Lung microvascular endothelial cell (primary cell): Measurements from ENCODE around the gene MGAT5. TPM values are rescaled to one million over a fixed set of nuclear protein-coding genes. Genes with fewer than 3 reads are reported as not detected.
A peak's percentile ranks its signal among the peaks of the same experiment; 100 is the strongest.

Experiments
- DNase-seq, 2 donors: peaks; one replicate each; pipeline versions ENCODE4 v3.0.0 to v3.0.0-alpha.2; 2010; ENCODE audit warnings: low read depth in 2 of 2
- total RNA-seq: library from RNA; depleted of rRNA; stranded (reverse); fragments of >200 nt; gene quantifications from 2 replicates; pipeline ENCODE4 v1.2.1, GENCODE V29; 2014

The MGAT5 gene
- total RNA-seq, 1 donor from 2014 or later: 158 TPM

GRCh38 chr2:134276381-134277172 lies 22.7 kb downstream of the MGAT5 start:
- peak in 1 of 2 donors; percentile 53 for DNase-seq

DNA sequence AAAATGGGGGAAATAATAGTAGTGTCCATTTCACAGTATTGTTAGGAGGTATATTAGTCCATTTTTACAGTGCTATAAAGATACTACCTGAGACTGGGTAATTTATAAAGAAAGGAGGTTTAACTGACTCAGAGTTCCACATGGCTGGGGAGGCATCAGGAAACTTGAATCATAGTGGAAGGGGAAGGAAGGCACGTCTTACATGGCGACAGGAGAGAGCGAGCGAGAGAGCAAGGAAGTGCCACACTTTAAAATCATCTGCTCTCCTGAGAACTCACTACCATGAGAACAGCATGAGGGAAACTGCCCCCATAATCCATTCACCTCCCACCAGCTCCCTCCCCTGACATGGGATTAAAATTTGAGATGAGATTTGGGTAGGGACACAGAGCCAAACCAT lies 23.4 kb downstream of the MGAT5 start:
- DNase-seq: peak in 1 of 2 donors; percentile 51

GRCh38 chr2:134278553-134278952 lies 24.7 kb downstream of the MGAT5 start:
- DNase-seq: no peak

DNA sequence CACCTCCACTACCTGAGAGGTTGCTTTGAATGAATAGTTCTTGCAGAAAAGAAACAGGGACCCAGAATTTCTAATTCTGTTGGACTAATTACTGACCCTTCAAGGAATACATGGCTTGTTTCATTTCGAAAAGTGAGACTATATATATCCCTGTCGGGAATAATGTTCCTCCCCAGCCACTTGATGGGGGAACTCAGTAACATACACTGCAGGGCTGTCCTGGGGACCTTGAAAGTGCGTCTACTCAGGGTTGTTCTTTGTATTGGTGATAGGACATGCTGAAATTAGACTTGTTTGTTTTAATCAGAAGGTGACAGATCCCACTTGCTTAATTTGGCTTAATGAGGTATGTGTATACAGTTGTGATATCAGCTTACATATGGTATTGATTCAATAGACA lies 25.5 kb downstream of the MGAT5 start:
- no peak for DNase-seq

GRCh38 chr2:134280231-134280630 lies 26.4 kb downstream of the MGAT5 start:
- no peak for DNase-seq

DNA sequence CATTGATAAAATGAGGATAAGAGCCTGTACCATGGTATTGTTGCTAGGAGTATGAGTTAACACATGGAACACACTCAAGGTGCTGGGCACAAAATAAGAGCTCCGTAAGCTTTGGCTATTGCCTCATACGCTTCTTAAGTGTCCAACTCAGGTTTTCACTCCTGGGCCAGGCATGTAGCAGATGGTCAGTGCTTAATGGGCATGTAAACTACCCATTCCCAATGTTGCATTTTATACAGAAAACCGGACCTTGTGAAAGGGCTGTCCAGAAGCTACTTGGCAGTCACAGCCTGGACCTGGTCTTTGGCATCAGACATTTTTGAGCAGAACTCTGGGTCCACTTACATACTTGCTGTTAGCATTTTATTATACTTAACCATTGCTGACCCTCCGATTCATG lies 26.9 kb downstream of the MGAT5 start:
- no peak for DNase-seq

GRCh38 chr2:134281815-134282419 lies 28.0 kb downstream of the MGAT5 start:
- DNase-seq: no peak

DNA sequence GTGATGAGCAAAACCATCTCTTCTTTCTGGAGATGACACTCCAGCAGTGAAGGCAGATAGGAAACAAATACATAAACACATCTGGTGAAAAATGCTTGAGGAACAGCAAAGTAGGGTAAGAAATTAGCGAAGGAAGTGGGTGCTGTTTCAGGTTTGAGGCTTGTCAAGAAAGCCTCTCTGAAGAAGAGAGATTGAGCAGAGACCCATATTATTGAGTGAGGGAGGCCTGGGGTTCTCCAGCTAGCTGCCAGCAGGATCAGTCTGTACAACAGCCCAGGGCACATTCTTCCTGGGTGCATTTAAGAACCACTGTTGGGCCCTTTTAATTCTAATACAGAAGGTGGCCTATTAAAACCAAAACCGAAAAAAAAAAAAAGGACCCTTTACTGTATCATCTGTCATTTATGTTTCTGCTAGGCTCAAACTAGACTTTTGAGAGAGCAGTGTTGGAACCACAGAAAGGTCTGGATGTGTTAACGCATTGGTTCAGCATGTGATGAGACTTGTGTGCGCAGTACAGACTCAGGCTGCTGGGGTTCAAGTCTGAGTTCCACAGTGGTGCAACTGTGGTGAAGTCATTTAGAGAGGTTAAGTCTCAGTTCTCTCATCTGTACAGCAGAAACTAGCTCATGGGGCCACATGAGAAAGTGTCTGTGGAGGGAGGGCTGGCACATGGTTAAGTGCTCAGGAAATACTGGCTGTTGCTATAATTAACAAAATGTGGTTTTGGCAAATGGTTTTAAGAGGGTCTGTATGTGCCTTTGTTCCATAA lies 28.9 kb downstream of the MGAT5 start:
- DNase-seq: no peak

GRCh38 chr2:134283661-134284060 lies 29.8 kb downstream of the MGAT5 start:
- no peak for DNase-seq

GRCh38 chr2:134284119-134284670 lies 30.3 kb downstream of the MGAT5 start:
- no peak for DNase-seq

DNA sequence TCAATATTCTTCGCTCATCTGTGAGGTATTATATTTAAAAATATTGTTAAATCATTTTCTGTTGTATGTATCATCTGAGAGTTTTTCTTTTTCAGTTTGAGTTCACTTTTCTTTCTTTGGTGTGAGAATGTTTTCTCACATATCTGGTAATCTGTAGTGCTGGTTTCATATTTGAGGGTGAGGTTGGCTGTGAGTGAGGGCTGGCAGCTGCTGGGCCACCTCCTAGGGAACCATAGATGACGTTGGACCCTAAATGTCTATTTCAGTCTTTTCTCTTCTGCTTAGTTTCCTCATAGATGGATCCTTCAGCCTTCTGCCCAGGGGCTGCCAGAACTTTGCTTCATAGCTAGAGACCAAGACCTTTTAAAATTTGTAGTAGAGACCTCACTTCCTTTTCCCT lies 33.5 kb downstream of the MGAT5 start:
- no peak for DNase-seq

- DNase-seq: no peak
Measured at GRCh38 chr2:134288814-134289213, 34.9 kb downstream of the MGAT5 start.

- peak in 1 of 2 donors; percentile 39 for DNase-seq
Measured at GRCh38 chr2:134289225-134289624, 35.4 kb downstream of the MGAT5 start.

DNA sequence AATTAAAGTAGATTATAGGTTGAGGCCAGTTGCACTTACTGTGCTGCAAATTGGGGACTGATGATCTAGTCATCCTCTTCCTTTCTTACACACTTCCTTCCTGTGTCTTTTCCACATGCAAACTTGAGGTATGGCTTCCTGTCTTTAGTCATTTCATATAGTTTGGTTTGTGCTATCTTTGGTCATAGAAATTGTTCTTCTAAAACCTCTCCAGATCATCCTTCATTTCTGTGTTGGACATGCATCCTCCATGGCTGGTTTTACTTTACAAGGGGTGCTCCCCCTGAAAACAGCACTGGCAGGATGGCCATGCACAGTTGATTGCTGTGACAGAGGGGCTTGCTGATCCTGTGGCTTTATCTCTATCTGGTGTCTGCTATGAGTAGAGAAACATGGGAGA lies 36.5 kb downstream of the MGAT5 start:
- peak in 1 of 2 donors; percentile 57 for DNase-seq

DNA sequence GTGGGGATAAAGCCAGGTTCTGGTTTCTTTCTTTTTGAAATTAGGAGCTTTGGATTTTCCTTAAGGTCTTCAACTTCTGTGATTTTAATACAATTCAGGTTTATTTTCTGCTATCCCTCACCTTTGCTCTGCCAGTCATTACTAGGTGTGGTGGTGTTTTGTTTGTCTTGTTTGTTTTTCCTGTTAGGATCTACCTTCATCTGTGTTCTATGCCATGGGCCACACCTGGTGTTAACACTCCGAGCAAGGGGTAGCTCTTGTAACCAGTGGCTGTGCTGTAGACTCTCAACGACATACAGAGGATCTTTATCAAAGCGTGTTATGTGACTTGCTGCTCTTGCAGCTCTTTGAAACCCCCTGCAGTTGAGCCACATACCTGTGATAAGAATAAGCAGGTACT lies 38.6 kb downstream of the MGAT5 start:
- DNase-seq: no peak

DNA sequence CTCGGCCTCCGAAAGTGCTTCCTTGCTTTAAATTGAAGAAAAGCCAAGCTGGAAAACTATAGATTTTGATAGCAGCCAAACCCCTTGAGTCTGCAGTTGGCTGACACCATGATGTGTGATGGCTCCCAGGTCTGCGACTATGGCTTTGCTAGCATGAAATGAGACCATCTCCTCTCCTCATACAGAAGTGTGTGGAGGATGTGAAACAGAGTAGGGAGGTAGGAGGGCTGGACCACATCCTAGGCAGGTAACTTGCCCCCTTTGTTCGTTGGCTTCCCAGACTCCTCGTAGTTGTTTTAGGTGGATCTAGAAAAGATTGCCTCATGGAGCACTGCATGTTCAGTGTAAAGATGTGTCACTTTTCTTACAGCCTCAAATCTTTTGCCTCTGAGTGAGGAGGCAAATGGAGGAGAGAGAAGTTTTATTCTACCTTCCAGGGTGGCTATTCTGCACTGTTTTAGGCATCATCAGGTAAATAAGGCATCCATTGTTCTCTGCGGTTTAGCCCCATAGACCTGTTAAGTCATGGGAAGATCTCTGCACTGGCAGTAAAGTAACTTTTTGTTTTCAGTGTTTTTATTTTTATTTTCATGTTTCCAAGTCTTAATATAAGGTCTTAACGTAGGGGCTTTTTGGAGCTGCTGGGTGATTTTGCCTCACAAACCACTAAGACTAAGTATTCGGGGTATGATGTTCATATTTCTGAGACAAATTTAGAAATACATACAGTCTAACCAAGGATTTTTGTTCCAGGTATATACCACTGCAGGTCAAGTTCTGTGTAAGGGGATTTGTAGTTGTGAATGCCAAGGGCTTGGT lies 40.1 kb downstream of the MGAT5 start:
- no peak for DNase-seq

DNA sequence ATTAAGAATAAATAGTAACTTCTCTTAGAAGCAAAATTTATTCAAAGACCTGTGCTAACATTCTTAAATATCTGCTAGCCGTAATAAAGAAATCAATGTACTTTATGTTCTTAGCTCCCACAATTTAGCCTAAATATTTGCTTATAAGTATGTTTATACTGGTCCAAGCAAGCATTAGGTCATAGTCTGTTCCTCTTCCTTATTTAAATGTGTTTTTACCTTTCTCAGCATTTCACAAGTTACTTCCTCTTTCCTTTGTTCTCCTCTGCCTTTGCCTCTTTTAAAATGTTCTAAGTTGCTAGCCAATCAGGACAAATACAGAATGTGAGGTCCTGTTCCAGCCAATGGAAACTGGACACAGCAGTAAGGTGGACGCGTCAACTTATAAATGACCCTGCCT lies 40.7 kb downstream of the MGAT5 start:
- peak in 1 of 2 donors; percentile 24 for DNase-seq

DNA sequence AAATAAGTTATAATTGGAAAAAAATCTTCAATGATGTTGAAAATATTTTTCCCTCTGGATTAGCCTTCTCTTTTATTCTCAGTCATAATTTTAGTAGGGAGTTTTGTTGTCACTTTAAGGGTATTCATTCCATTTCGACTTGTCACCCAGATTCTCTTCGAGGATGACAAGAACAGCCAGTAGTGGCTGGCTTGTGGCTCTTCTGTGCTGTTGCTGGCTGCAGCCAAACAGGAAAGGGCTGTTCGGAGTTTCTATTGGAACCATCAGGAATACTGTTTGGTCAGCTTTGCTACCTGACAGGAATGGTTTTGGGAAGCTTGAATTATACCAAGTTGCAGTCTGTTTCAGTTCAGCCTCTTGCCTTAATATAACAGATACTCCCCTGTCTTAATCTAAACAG lies 41.6 kb downstream of the MGAT5 start:
- peak; percentile 30 to 80 for DNase-seq

GRCh38 chr2:134296301-134296700 lies 42.4 kb downstream of the MGAT5 start:
- DNase-seq: no peak

GRCh38 chr2:134299334-134299733 lies 45.5 kb downstream of the MGAT5 start:
- no peak for DNase-seq

GRCh38 chr2:134300585-134300984 lies 46.7 kb downstream of the MGAT5 start:
- DNase-seq: no peak
